ENCODE measurements around the gene NT5E.

DNA sequence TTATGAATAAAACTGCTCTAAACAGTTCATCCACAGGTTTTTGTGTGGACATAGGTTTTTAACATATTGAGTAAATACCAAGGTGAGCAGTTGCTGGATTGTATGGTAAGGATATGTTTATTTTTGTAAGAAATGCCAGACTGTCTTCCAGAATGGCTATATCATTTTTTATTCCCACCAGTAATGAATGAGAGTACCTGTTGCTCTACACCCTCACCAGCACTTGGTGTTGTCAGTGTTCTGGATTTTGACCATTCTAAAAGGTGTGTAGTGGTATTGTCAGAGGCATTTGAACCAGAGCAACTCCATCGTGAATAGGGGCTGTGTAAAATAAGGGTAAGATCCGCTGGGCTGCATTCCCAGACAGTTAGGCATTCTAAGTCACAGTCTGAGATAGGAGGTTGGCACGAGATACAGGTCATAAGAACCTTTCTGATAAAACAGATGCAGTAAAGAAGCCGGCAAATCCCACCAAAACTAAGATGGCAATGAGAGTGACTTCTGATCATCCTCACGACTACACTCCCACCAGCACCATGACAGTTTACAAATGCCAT is 12.9 kb upstream of the NT5E start:
- TF ChIP-seq GATA3 (IDR thresholded peaks at IDR 0.05; ENCODE audit: low read depth, low read length) (no peak), GATA2 (IDR thresholded peaks at IDR 0.05; ENCODE audit: low read depth, low read length) (no peak)

Measured in SH-SY5Y (cell line).